GM19372 (cell line): ENCODE data around the gene FCRL5.
"Not testable (repeated sequence)": the region's sequence is repeated elsewhere in the genome, so short reads cannot be mapped to it uniquely, and the experiment has no call there.

Source experiments
- ATAC-seq: cut with Tn5 transposase; IDR thresholded peaks from one replicate; pipeline ENCODE4 v1.9.1; 2021; ENCODE audit warnings: mild to moderate bottlenecking, low read depth, moderate library complexity; ENCODE audit not compliant: unreplicated experiment

FCRL5 gene

GRCh38 chr1:157551694-157552693 is at the start of gene FCRL5:
Gene FCRL5 (minus strand): TSS chr1:157552515. CDS start chr1:157552362, 153 bp downstream.
- no peak for ATAC-seq

GRCh38 chr1:157600236-157600635 is 47.9 kb upstream of the FCRL5 start:
- no peak for ATAC-seq

GRCh38 chr1:157597959-157598667 is 45.8 kb upstream of the FCRL5 start, which contains the start of gene FCRL4:
Gene FCRL4 (minus strand): TSS chr1:157598085. CDS start chr1:157597944, 141 bp downstream.
- ATAC-seq, result no peak

GRCh38 chr1:157596384-157596783 is 44.1 kb upstream of the FCRL5 start:
- no peak for ATAC-seq

- ATAC-seq, result peak; percentile 68
These were observed 43.0 kb upstream of the FCRL5 start for GRCh38 chr1:157595356-157595755.

GRCh38 chr1:157585984-157586383 is 33.7 kb upstream of the FCRL5 start:
- ATAC-seq, result no peak

GRCh38 chr1:157584503-157584902 is 32.2 kb upstream of the FCRL5 start:
- no peak for ATAC-seq

- no peak for ATAC-seq
These were observed 28.5 kb upstream of the FCRL5 start for GRCh38 chr1:157580828-157581210.

GRCh38 chr1:157580179-157580827 is 28.0 kb upstream of the FCRL5 start:
- ATAC-seq, result no peak

GRCh38 chr1:157577420-157577819 is 25.1 kb upstream of the FCRL5 start:
- ATAC-seq, result no peak

- no peak for ATAC-seq
These were observed 23.4 kb upstream of the FCRL5 start for GRCh38 chr1:157575744-157576143.

GRCh38 chr1:157574836-157575235 is 22.5 kb upstream of the FCRL5 start:
- no peak for ATAC-seq

GRCh38 chr1:157566484-157567300 is 14.4 kb upstream of the FCRL5 start:
- ATAC-seq, result peak; percentile 47

GRCh38 chr1:157562515-157562914 is 10.2 kb upstream of the FCRL5 start:
- ATAC-seq, result peak; percentile 72

GRCh38 chr1:157558119-157558518 is 5.8 kb upstream of the FCRL5 start:
- no peak for ATAC-seq

- not testable (repeated sequence) for ATAC-seq
These were observed 4.2 kb downstream of the FCRL5 start for GRCh38 chr1:157548081-157548480.

GRCh38 chr1:157542676-157543075 is 9.6 kb downstream of the FCRL5 start:
- no peak for ATAC-seq

GRCh38 chr1:157540852-157541251 is 11.5 kb downstream of the FCRL5 start:
- no peak for ATAC-seq

- no peak for ATAC-seq
These were observed 12.1 kb downstream of the FCRL5 start for GRCh38 chr1:157540160-157540748.

- no peak for ATAC-seq
These were observed 12.7 kb downstream of the FCRL5 start for GRCh38 chr1:157539568-157539967.
